ENCODE results near the gene ATXN7L1. TPM values are rescaled to one million over a fixed set of nuclear protein-coding genes. Genes with fewer than 3 reads are reported as not detected.
A peak's percentile ranks its signal among the peaks of the same experiment; 100 is the strongest.

Gene ATXN7L1
- total and polyA plus RNA-seq, 2 of the 13 experiments (the other 11 are each of a cell fraction or from before 2014, with no cell fraction given) = 4.1 to 7.8 TPM

GRCh38 chr7:105581066-105581811, 295.2 kb downstream of the ATXN7L1 start, which contains the start of gene EFCAB10 (continued):
- no peak; the same call in 1 of the 2 replicates for TF ChIP-seq ZNF225 (CRISPR knock-in tag; IDR thresholded peaks at IDR 0.05)
- no peak for TF ChIP-seq POLR2A (IDR thresholded peaks at IDR 0.05; ENCODE audit: insufficient read depth in 1 of 2, low read depth in 2 of 2, low read length in 2 of 2)
- no peak for TF ChIP-seq NFAT5 (CRISPR knock-in tag; IDR thresholded peaks at IDR 0.05)
- TF ChIP-seq TBX2 (CRISPR knock-in tag; IDR thresholded peaks at IDR 0.05; ENCODE audit: borderline replicate concordance) = peak; percentile 32; the same call in 1 of the 2 replicates
- TF ChIP-seq NCOR1 (IDR thresholded peaks at IDR 0.05; ENCODE audit: borderline replicate concordance, low read length) = no peak
- TF ChIP-seq ZNF232 (CRISPR knock-in tag; IDR thresholded peaks at IDR 0.05; ENCODE audit: borderline replicate concordance) = no peak
- peak; percentile 60; the same call in 1 of the 2 replicates for TF ChIP-seq TFAP4 (IDR thresholded peaks at IDR 0.05; ENCODE audit: borderline replicate concordance, low read depth)
- TF ChIP-seq RFXAP (CRISPR knock-in tag; IDR thresholded peaks at IDR 0.05; ENCODE audit: borderline replicate concordance) = 0 out of 2 replicates have a peak, but pooled peaks have one; percentile 36
- TF ChIP-seq SAP130 (CRISPR knock-in tag; IDR thresholded peaks at IDR 0.05; ENCODE audit: low read depth) = peak; percentile 86
- TF ChIP-seq SOX13 (IDR thresholded peaks at IDR 0.05) = no peak
- TF ChIP-seq SOX13 (CRISPR knock-in tag; conservative IDR thresholded peaks at IDR 0.05 in 1 of 2, IDR thresholded peaks at IDR 0.05 in 1 of 2) = no peak
- TF ChIP-seq MTERF4 (CRISPR knock-in tag; IDR thresholded peaks at IDR 0.05) = no peak
- TF ChIP-seq ZBTB10 (CRISPR knock-in tag; IDR thresholded peaks at IDR 0.05; ENCODE audit: borderline replicate concordance) = no peak
- TF ChIP-seq ARNTL (CRISPR knock-in tag; IDR thresholded peaks at IDR 0.05) = no peak
- TF ChIP-seq CBX5 (CRISPR knock-in tag; IDR thresholded peaks at IDR 0.05; ENCODE audit: borderline replicate concordance) = no peak
- peak; percentile 41; the same call in 1 of the 2 replicates for TF ChIP-seq HDAC2 (CRISPR knock-in tag; IDR thresholded peaks at IDR 0.05)
